Liver (tissue), 9 donors: ENCODE measurements around the gene DCN. TPM values are rescaled to one million over a fixed set of nuclear protein-coding genes. Genes with fewer than 3 reads are reported as not detected.

ENCODE experiments used
- DNase-seq: peaks from one replicate; pipeline ENCODE4 v3.0.0-alpha.2; 2017; ENCODE audit warnings: low spot score
- H3K27ac ChIP-seq, 2 donors: one replicate each; pipeline ENCODE4 v1.7.0; 2013; ENCODE audit warnings: inconsistent platforms in 2 of 2, low read length in 2 of 2, control low read depth in 1 of 2, low read depth in 1 of 2, mild to moderate bottlenecking in 1 of 2
- H3K27me3 ChIP-seq, 4 donors: one replicate each; pipeline versions ENCODE4 v1.6.1 to v1.7.0; 2013; ENCODE audit warnings: low read length in 3 of 4, inconsistent platforms in 1 of 4, mild to moderate bottlenecking in 1 of 4, moderate library complexity in 1 of 4; ENCODE audit not compliant: control insufficient read depth in 4 of 4, insufficient read depth in 4 of 4
- H3K36me3 ChIP-seq, 4 donors: one replicate each; pipeline versions ENCODE4 v1.6.1 to v1.7.0; 2013; ENCODE audit warnings: low read length in 3 of 4, mild to moderate bottlenecking in 3 of 4, low read depth in 1 of 4, moderate library complexity in 1 of 4; ENCODE audit not compliant: control insufficient read depth in 4 of 4, insufficient read depth in 3 of 4
- H3K4me1 ChIP-seq, 4 donors: one replicate each; pipeline versions ENCODE4 v1.6.1 to v1.7.0; 2013; ENCODE audit warnings: low read length in 3 of 4, mild to moderate bottlenecking in 3 of 4, moderate library complexity in 1 of 4; ENCODE audit not compliant: control insufficient read depth in 4 of 4, insufficient read depth in 4 of 4
- H3K4me3 ChIP-seq, 3 donors: one replicate each; pipeline versions ENCODE4 v1.6.1 to v1.7.0; 2013; ENCODE audit warnings: low read length in 3 of 3, control low read depth in 1 of 3, low read depth in 1 of 3, mild to moderate bottlenecking in 1 of 3
- H3K9ac ChIP-seq, 2 donors: one replicate each; pipeline ENCODE4 v1.7.0; 2013; ENCODE audit warnings: low read length in 2 of 2, mild to moderate bottlenecking in 2 of 2, moderate library complexity in 2 of 2, control low read depth in 1 of 2, low read depth in 1 of 2
- H3K9me3 ChIP-seq, 4 donors: one replicate each; pipeline versions ENCODE4 v1.6.1 to v1.7.0; 2013; ENCODE audit warnings: low read length in 3 of 4; ENCODE audit not compliant: control insufficient read depth in 4 of 4
- ATF3 ChIP-seq: IDR thresholded peaks from 2 replicates; pipeline ENCODE4 v1.6.1; 2016; ENCODE audit warnings: antibody characterized with exemption
- CTCF ChIP-seq: fragments of 150-350 bp; IDR thresholded peaks from 2 replicates; pipeline ENCODE4 v1.5.1; 2017; ENCODE audit warnings: improper control_type of control experiment, low read depth, low read length; ENCODE audit not compliant: missing input control
- EGR1 ChIP-seq, 2 donors: IDR thresholded peaks; 2 replicates each; pipeline ENCODE4 v1.6.1; 2016 to 2018; ENCODE audit warnings: antibody characterized with exemption in 2 of 2, low read depth in 2 of 2
- FOXA1 ChIP-seq: IDR thresholded peaks from 2 replicates; pipeline ENCODE4 v1.6.1; 2016; ENCODE audit warnings: antibody characterized with exemption
- FOXA2 ChIP-seq: IDR thresholded peaks from 2 replicates; pipeline ENCODE4 v1.6.1; 2016; ENCODE audit warnings: antibody characterized with exemption
- GABPA ChIP-seq, 2 donors: IDR thresholded peaks in 1 of 2; conservative IDR thresholded peaks in 1 of 2; 2 replicates each; pipeline ENCODE4 v1.6.1; 2016; ENCODE audit warnings: antibody characterized with exemption in 2 of 2, mild to moderate bottlenecking in 1 of 2, moderate library complexity in 1 of 2
- HNF4A ChIP-seq, 2 donors: conservative IDR thresholded peaks; 2 replicates each; pipeline ENCODE4 v1.6.1; 2016; ENCODE audit warnings: antibody characterized with exemption in 2 of 2, mild to moderate bottlenecking in 2 of 2
- HNF4G ChIP-seq: IDR thresholded peaks from 2 replicates; pipeline ENCODE4 v1.6.1; 2016; ENCODE audit warnings: antibody characterized with exemption
- JUND ChIP-seq, 2 donors: IDR thresholded peaks; 2 replicates each; pipeline ENCODE4 v1.6.1; 2016; ENCODE audit warnings: antibody characterized with exemption in 2 of 2
- MAX ChIP-seq: IDR thresholded peaks from 2 replicates; pipeline ENCODE4 v1.6.1; 2016; ENCODE audit warnings: antibody characterized with exemption
- NR2F2 ChIP-seq: IDR thresholded peaks from 2 replicates; pipeline ENCODE4 v1.6.1; 2016; ENCODE audit warnings: antibody characterized with exemption
- RAD21 ChIP-seq, 2 donors: IDR thresholded peaks; 2 replicates each; pipeline ENCODE4 v1.6.1; 2016; ENCODE audit warnings: antibody characterized with exemption in 2 of 2, mild to moderate bottlenecking in 2 of 2
- REST ChIP-seq: IDR thresholded peaks from 2 replicates; pipeline ENCODE4 v1.6.1; 2016; ENCODE audit warnings: antibody characterized with exemption, mild to moderate bottlenecking
- RXRA ChIP-seq, 2 donors: IDR thresholded peaks; 2 replicates each; pipeline ENCODE4 v1.6.1; 2017 to 2018; ENCODE audit warnings: antibody characterized with exemption in 2 of 2, mild to moderate bottlenecking in 1 of 2
- SP1 ChIP-seq: IDR thresholded peaks from 2 replicates; pipeline ENCODE4 v1.6.1; 2018; ENCODE audit warnings: antibody characterized with exemption, mild to moderate bottlenecking
- TAF1 ChIP-seq: conservative IDR thresholded peaks from 2 replicates; pipeline ENCODE4 v1.6.1; 2016; ENCODE audit warnings: antibody characterized with exemption, mild to moderate bottlenecking
- YY1 ChIP-seq: IDR thresholded peaks from 2 replicates; pipeline ENCODE4 v1.6.1; 2016; ENCODE audit warnings: antibody characterized with exemption, mild to moderate bottlenecking
- ZBTB33 ChIP-seq: IDR thresholded peaks from 2 replicates; pipeline ENCODE4 v1.6.1; 2016; ENCODE audit warnings: antibody characterized with exemption
- WGBS: extraction: QIAGEN DNeasy Blood & Tissue Kit; methylation state at CpG from one replicate; pipeline ENCODE4 v1.1.7; 2013; 5-methylcytosine and 5-hydroxymethylcytosine counted together
- polyA plus RNA-seq, 2 donors: library from polyadenylated mRNA; stranded (reverse) in 1 of 2; unstranded in 1 of 2; fragments of 200-250 nt in 1 of 2; fragments of >200 nt in 1 of 2; fragmentation: Nextera tagmentation in 1 of 2; extraction: Ambion mirVana in 1 of 2; gene quantifications; one replicate each; pipeline versions ENCODE4 v1.2.1 to v1.2.3, GENCODE V29; 2013 to 2015
- total RNA-seq, 2 donors: library from RNA; depleted of rRNA; stranded (reverse); fragments of >200 nt; gene quantifications; one replicate each; pipeline ENCODE4 v1.2.3, GENCODE V29; 2014
- donor health status: healthy.
- donor health status: healthy.
- donor health status: healthy.
- donor health status: healthy.
- donor health status: healthy.

Gene DCN
- total and polyA plus RNA-seq, 4 donors = 74.9 to 148 (median 98.6) TPM

DNA sequence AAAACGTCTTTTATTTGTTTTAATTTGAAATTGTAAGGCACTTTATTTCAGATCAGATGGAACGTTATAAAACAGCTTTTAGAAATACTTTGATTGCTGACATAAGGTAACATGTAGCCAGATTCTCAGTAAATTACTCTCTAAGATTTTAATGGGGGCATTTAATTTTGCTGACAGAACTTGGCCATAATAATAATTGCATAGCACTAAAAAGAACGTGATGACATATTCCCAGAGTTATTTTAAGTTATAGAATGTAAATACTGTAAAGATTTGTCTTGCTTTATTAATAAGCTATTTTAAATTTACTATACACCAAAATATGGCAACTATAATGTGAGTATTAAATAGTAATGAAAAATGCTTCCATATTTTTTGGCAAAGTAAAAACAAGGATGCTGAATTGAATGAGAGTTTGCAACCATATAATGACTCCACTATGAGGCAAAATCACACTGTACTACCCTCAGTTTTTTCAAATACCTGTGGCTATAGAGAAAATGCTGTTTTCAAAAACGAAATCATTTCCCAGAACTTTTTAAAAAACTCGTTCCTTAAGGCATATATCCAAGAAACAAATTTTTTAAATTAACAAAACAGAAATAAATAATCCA is 72.2 kb downstream of the DCN start:
- H3K27ac ChIP-seq = no peak overlapping the region
- no peak for TF ChIP-seq NR2F2
- TF ChIP-seq FOXA2 = no peak
- no peak for TF ChIP-seq RXRA (IDR thresholded peaks at IDR 0.05)
- no peak for TF ChIP-seq ZBTB33
- no peak for TF ChIP-seq REST
- TF ChIP-seq GABPA (IDR thresholded peaks at IDR 0.05 in 1 of 2, conservative IDR thresholded peaks at IDR 0.05 in 1 of 2) = no peak
- TF ChIP-seq CTCF = no peak
- TF ChIP-seq TAF1 = no peak
- TF ChIP-seq RAD21 (IDR thresholded peaks at IDR 0.05) = no peak
- TF ChIP-seq SP1 = no peak
- no peak for TF ChIP-seq YY1
- no peak for TF ChIP-seq EGR1 (IDR thresholded peaks at IDR 0.05; ENCODE audit: low read depth in 2 of 2)
- no peak for TF ChIP-seq HNF4G
- no peak for TF ChIP-seq FOXA1
- no peak for TF ChIP-seq MAX
- TF ChIP-seq JUND (IDR thresholded peaks at IDR 0.05) = no peak
- TF ChIP-seq ATF3 = no peak
- TF ChIP-seq HNF4A (conservative IDR thresholded peaks at IDR 0.05) = no peak
- H3K27me3 ChIP-seq = no peaks in the 10 kb centered on the region
- DNase-seq = no peak
- H3K9ac ChIP-seq = no peak overlapping the region
- H3K36me3 ChIP-seq = no peaks in the 10 kb centered on the region
- 44% methylated on average over 5 of the region's 5 CpGs for WGBS
- no peak overlapping the region for H3K4me3 ChIP-seq
- no peaks in the 10 kb centered on the region for H3K4me1 ChIP-seq
- no peaks in the 10 kb centered on the region for H3K9me3 ChIP-seq
